Right atrium auricular region (tissue), 2 donors: Measurements from ENCODE around the gene ARHGAP42. TPM values are rescaled to one million over a fixed set of nuclear protein-coding genes. Genes with fewer than 3 reads are reported as not detected.

ENCODE experiments used
- DNase-seq: peaks from one replicate; pipeline ENCODE4 v3.0.0-alpha.2; 2019; ENCODE audit warnings: low spot score
- H3K27ac ChIP-seq, 2 donors: fragments of 200-600 bp; sonication (generic); 1 replicate in 1 of 2; 2 replicates in 1 of 2; pipeline ENCODE4 v1.5.1; 2016 to 2019
- H3K27me3 ChIP-seq, 2 donors: fragments of 200-600 bp; sonication (generic); one replicate each; pipeline versions ENCODE4 v1.5.1 to v1.6.0; 2017 to 2019
- H3K36me3 ChIP-seq: fragments of 200-600 bp; sonication (generic); one replicate; pipeline ENCODE4 v1.5.1; 2016
- H3K4me1 ChIP-seq, 2 donors: fragments of 200-600 bp; sonication (generic); one replicate each; pipeline versions ENCODE4 v1.5.1 to v1.6.0; 2017 to 2019
- H3K4me3 ChIP-seq, 2 donors: fragments of 200-600 bp; sonication (generic); 1 replicate in 1 of 2; 2 replicates in 1 of 2; pipeline ENCODE4 v1.5.1; 2017 to 2019; ENCODE audit warnings: mild to moderate bottlenecking in 1 of 2, moderate library complexity in 1 of 2
- H3K9me3 ChIP-seq, 2 donors: fragments of 200-600 bp; sonication (generic); one replicate each; pipeline ENCODE4 v1.5.1; 2019
- total RNA-seq, 2 donors: library from RNA; depleted of rRNA; stranded (reverse); fragments of >200 nt; gene quantifications; one replicate each; pipeline ENCODE4 v1.1.0, GENCODE V29; 2016
- TF ChIP-seq, protein P1 (sequence below), 2 donors: fragments of 200-600 bp; sonication (generic); IDR thresholded peaks; one replicate each; pipeline ENCODE4 v1.5.1; 2019; ENCODE audit warnings: antibody characterized with exemption in 2 of 2

The ARHGAP42 gene
- total RNA-seq, 2 donors from 2014 or later, result 6.1 to 12.1 TPM

DNA sequence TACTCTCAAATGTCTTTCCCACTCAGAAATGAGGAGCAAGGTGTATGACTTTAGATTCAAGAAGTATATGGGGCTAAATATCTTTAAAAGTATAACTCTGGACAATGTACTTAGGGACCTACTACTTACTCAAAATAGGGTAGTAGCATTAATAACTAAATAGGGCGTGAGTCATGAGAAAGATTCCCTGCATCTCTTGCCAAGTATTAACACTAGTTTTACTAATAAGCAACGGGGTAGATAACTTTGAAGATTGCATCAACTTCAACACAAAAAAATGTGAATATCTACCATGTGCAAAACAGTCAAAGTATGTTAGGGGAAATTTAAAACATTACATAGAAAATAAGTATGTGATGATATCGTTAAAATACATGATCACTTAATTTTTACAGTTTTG lies 342.9 kb downstream of the ARHGAP42 start:
- TF ChIP-seq, protein P1, sequence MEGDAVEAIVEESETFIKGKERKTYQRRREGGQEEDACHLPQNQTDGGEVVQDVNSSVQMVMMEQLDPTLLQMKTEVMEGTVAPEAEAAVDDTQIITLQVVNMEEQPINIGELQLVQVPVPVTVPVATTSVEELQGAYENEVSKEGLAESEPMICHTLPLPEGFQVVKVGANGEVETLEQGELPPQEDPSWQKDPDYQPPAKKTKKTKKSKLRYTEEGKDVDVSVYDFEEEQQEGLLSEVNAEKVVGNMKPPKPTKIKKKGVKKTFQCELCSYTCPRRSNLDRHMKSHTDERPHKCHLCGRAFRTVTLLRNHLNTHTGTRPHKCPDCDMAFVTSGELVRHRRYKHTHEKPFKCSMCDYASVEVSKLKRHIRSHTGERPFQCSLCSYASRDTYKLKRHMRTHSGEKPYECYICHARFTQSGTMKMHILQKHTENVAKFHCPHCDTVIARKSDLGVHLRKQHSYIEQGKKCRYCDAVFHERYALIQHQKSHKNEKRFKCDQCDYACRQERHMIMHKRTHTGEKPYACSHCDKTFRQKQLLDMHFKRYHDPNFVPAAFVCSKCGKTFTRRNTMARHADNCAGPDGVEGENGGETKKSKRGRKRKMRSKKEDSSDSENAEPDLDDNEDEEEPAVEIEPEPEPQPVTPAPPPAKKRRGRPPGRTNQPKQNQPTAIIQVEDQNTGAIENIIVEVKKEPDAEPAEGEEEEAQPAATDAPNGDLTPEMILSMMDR (IDR thresholded peaks at IDR 0.05), result no peak
- Histone ChIP-seq H3K4me3 (no peak overlapping the region), H3K4me1 (peaks cover 0 to 12% of the 10 kb centered on the region in 2 donors), H3K9me3 (no peaks in the 10 kb centered on the region), H3K36me3 (no peaks in the 10 kb centered on the region), H3K27ac (no peak overlapping the region), H3K27me3 (no peaks in the 10 kb centered on the region)
- no peak for DNase-seq

DNA sequence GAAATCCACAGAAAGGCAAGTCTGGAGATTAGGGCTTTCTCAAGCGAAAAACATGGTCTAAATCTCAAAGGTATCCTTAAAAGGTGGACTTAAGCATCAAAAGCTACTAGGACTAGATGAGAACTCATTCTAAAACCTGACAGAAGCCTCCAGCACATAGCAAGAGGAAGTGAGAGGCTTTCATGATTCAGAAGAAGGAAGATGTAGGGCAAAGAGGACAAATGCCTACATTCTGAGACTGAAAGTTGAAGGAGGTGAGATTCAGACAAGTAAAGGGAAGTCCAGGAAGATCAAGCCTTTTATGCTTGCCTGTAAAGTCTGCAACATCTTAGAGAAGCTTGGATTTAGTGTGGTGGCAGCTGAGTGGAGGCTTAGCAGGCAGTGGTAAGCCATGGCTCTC lies 343.6 kb downstream of the ARHGAP42 start:
- H3K4me3 ChIP-seq, result no peak overlapping the region
- no peaks in the 10 kb centered on the region for H3K36me3 ChIP-seq
- H3K9me3 ChIP-seq, result no peaks in the 10 kb centered on the region
- no peak overlapping the region for H3K27ac ChIP-seq
- no peak for DNase-seq
- H3K4me1 ChIP-seq, result peaks cover 0 to 12% of the 10 kb centered on the region in 2 donors
- TF ChIP-seq, protein P1 (IDR thresholded peaks at IDR 0.05), result no peak
- no peaks in the 10 kb centered on the region for H3K27me3 ChIP-seq

DNA sequence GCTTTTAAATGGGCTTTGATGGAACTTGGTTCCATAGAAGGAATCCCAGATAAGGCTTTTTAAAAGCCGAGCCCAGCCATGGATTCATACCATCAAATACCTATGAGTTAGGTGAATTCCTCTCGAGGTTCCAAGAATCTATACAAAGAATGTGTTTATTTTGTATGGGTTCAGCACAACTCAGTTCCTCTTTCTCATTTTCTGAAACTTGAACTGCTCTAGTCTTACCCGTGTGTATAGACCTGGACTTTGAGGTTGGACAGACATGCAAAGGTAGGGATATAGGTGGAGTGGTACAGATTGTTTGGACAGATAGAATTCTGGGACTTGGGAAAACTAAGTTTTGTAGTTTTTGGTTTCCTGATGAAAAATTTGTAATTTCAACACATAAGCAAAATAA lies 344.6 kb downstream of the ARHGAP42 start:
- no peak overlapping the region for H3K27ac ChIP-seq
- TF ChIP-seq, protein P1 (IDR thresholded peaks at IDR 0.05), result no peak
- H3K4me1 ChIP-seq, result peaks cover 0 to 12% of the 10 kb centered on the region in 2 donors
- no peaks in the 10 kb centered on the region for H3K9me3 ChIP-seq
- DNase-seq, result no peak
- no peaks in the 10 kb centered on the region for H3K27me3 ChIP-seq
- no peak overlapping the region for H3K4me3 ChIP-seq
- H3K36me3 ChIP-seq, result no peaks in the 10 kb centered on the region

DNA sequence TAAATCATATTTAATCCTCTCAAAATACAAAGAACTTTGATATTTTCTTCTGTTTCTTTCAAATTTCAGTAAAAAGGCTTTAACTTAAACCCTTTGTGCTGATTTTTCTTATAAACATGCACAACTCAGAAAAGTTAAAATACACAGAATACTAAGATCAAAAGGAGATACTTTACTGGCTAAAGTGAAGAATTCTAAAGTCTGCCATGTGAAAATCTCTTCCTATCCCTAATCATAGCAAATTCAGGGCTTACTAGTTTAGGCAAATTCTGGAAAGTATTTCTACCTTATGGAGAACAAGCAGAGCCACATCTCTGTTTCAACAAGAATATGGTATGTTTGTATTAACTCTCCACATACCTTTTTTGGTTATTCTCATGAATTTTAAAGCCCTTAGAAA lies 345.9 kb downstream of the ARHGAP42 start:
- Histone ChIP-seq H3K27ac (no peak overlapping the region), H3K4me1 (peaks cover 0 to 12% of the 10 kb centered on the region in 2 donors), H3K36me3 (no peaks in the 10 kb centered on the region), H3K4me3 (no peak overlapping the region), H3K27me3 (no peaks in the 10 kb centered on the region), H3K9me3 (no peaks in the 10 kb centered on the region)
- TF ChIP-seq, protein P1 (IDR thresholded peaks at IDR 0.05), result no peak
- DNase-seq, result no peak

DNA sequence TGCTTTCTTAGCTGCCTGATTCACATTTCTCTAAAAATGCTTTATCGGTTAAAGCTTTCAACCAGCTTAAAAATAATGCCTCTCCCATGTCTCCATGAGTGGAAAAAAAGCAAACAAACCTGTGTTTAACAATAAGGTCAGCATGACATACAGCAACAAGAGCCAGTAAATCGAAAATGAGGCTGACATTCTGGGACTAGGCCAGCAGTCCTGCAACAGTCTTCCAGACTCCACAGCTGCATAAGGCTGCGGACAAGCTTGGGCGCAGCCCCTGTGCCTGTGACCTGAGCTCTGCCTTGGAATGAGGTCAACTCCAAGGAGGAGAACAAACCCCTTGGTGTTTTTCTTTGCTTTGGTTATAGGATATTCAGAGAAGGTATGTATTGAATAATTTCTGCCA lies 347.0 kb downstream of the ARHGAP42 start:
- TF ChIP-seq, protein P1 (IDR thresholded peaks at IDR 0.05), result no peak
- no peaks in the 10 kb centered on the region for H3K9me3 ChIP-seq
- H3K36me3 ChIP-seq, result no peaks in the 10 kb centered on the region
- H3K27ac ChIP-seq, result peak overlapping the region in 1 of 2 donors; percentile 70
- peaks cover 0 to 12% of the 10 kb centered on the region in 2 donors for H3K4me1 ChIP-seq
- no peaks in the 10 kb centered on the region for H3K27me3 ChIP-seq
- DNase-seq, result peak; percentile 67
- H3K4me3 ChIP-seq, result peak overlapping the region in 1 of 2 donors; percentile 4

DNA sequence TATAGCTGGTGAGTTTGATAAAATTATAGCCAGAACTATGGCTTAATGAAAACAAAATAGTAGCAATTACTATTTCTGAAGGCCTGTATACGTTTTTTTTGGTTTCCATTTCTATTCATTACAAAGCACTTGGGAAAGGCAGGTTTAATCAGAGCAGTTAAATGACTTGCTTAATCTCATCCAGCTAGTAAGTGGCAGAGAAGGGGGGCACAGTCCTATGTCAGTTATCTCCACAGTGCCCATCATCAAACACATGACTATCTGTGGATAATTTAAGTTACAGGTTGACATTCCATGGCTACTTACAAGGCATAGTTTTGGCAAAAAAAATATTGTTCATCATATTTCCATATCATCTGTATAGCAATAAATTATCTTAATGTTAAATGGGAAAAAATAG lies 348.8 kb downstream of the ARHGAP42 start:
- DNase-seq, result no peak
- H3K36me3 ChIP-seq, result no peaks in the 10 kb centered on the region
- H3K27ac ChIP-seq, result peak overlapping the region in 1 of 2 donors; percentile 70
- no peaks in the 10 kb centered on the region for H3K27me3 ChIP-seq
- TF ChIP-seq, protein P1 (IDR thresholded peaks at IDR 0.05), result no peak
- no peak overlapping the region for H3K4me3 ChIP-seq
- H3K4me1 ChIP-seq, result peaks cover 0 to 12% of the 10 kb centered on the region in 2 donors
- H3K9me3 ChIP-seq, result no peaks in the 10 kb centered on the region
